CD4-positive, alpha-beta T cell treated with Interleukin-21 for 1 hour (primary cell): ENCODE data around the gene CAPRIN2.

Experiments
- DNase-seq: peaks from one replicate; pipeline ENCODE4 v3.0.0-alpha.2; 2020

CAPRIN2 gene

GRCh38 chr12:30754750-30755394, at the start of gene CAPRIN2:
Gene CAPRIN2, minus strand, starts transcription at chr12:30754951. Its CDS starts 1,431 bp downstream, at chr12:30753520.
- peak; percentile 94 for DNase-seq

GRCh38 chr12:30797689-30798088, 42.9 kb upstream of the CAPRIN2 start:
- DNase-seq, result no peak

- no peak for DNase-seq
These were observed 42.2 kb upstream of the CAPRIN2 start for GRCh38 chr12:30796891-30797371.

- DNase-seq, result no peak
These were observed 41.6 kb upstream of the CAPRIN2 start for GRCh38 chr12:30796313-30796780.

GRCh38 chr12:30795410-30796312, 40.9 kb upstream of the CAPRIN2 start:
- peak; percentile 29 for DNase-seq

GRCh38 chr12:30794591-30795409, 40.0 kb upstream of the CAPRIN2 start:
- no peak for DNase-seq

- no peak for DNase-seq
These were observed 39.3 kb upstream of the CAPRIN2 start for GRCh38 chr12:30794020-30794419.

- no peak for DNase-seq
These were observed 38.1 kb upstream of the CAPRIN2 start for GRCh38 chr12:30792648-30793499.

GRCh38 chr12:30792085-30792484, 37.3 kb upstream of the CAPRIN2 start:
- DNase-seq, result no peak

GRCh38 chr12:30788754-30789153, 34.0 kb upstream of the CAPRIN2 start:
- no peak for DNase-seq

- DNase-seq, result no peak
These were observed 30.9 kb upstream of the CAPRIN2 start for GRCh38 chr12:30785630-30786029.

- DNase-seq, result no peak
These were observed 29.8 kb upstream of the CAPRIN2 start for GRCh38 chr12:30784508-30784907.

- DNase-seq, result no peak
These were observed 29.2 kb upstream of the CAPRIN2 start for GRCh38 chr12:30783946-30784345.

GRCh38 chr12:30782316-30783173, 27.8 kb upstream of the CAPRIN2 start:
- DNase-seq, result no peak

- DNase-seq, result no peak
These were observed 24.8 kb upstream of the CAPRIN2 start for GRCh38 chr12:30779578-30779977.

GRCh38 chr12:30779178-30779577, 24.4 kb upstream of the CAPRIN2 start:
- DNase-seq, result no peak

GRCh38 chr12:30774599-30774998, 19.8 kb upstream of the CAPRIN2 start:
- DNase-seq, result no peak

- DNase-seq, result no peak
These were observed 15.1 kb upstream of the CAPRIN2 start for GRCh38 chr12:30769802-30770201.

GRCh38 chr12:30764251-30764650, 9.5 kb upstream of the CAPRIN2 start:
- DNase-seq, result no peak

GRCh38 chr12:30763053-30763452, 8.3 kb upstream of the CAPRIN2 start:
- DNase-seq, result no peak

GRCh38 chr12:30761730-30762129, 7.0 kb upstream of the CAPRIN2 start:
- no peak for DNase-seq
